Testis (tissue), 3 donors: ENCODE results near the gene TUBA3D. TPM values are rescaled to one million over a fixed set of nuclear protein-coding genes. Genes with fewer than 3 reads are reported as not detected.
"Not testable (repeated sequence)": the region's sequence is repeated elsewhere in the genome, so short reads cannot be mapped to it uniquely, and the experiment has no call there.

Experiments used
- DNase-seq: peaks from one replicate; pipeline ENCODE4 v3.0.0-alpha.2; 2019
- H3K27ac ChIP-seq, 2 donors: fragments of 200-600 bp; sonication (generic); one replicate each; pipeline ENCODE4 v1.5.1; 2019
- H3K27me3 ChIP-seq: fragments of 200-600 bp; sonication (generic); one replicate; pipeline ENCODE4 v1.5.1; 2019
- H3K36me3 ChIP-seq: fragments of 200-600 bp; sonication (generic); one replicate; pipeline ENCODE4 v1.5.1; 2017; ENCODE audit warnings: low read depth; ENCODE audit errors: missing control alignments
- H3K4me1 ChIP-seq: fragments of 200-600 bp; sonication (generic); one replicate; pipeline ENCODE4 v1.5.1; 2019
- H3K4me3 ChIP-seq, 2 donors: fragments of 200-600 bp; sonication (generic); one replicate each; pipeline ENCODE4 v1.5.1; 2017 to 2019
- H3K9me3 ChIP-seq: fragments of 200-600 bp; sonication (generic); one replicate; pipeline ENCODE4 v1.5.1; 2017
- POLR2A ChIP-seq: fragments of 450-650 bp; IDR thresholded peaks from one replicate; pipeline ENCODE4 v1.6.1; 2017; ENCODE audit warnings: antibody characterized with exemption, mild to moderate bottlenecking, moderate library complexity
- WGBS, 2 donors: methylation state at CpG; one replicate each; pipeline ENCODE4 v1.1.5; 2018; 5-methylcytosine and 5-hydroxymethylcytosine counted together
- intact Hi-C: fragments of 100-400 bp; cut with DNase I; formaldehyde crosslinking; loops from one replicate; pipeline ENCODE4 v1.15.1; 2023; ENCODE audit warnings: low total_unique reads
- polyA plus RNA-seq: library from polyadenylated mRNA; stranded (reverse); fragments of 350-450 nt; fragmentation: Illumina TruSeq; extraction: RNeasy Lipid Tissue Mini Kit (QIAGEN cat#74804); gene quantifications from one replicate; pipeline ENCODE4 v1.2.3, GENCODE V29; 2014; ENCODE audit warnings: low read depth, low replicate concordance; ENCODE audit not compliant: insufficient read depth
- total RNA-seq, 2 donors: library from RNA; depleted of rRNA; stranded (reverse); fragments of >200 nt; gene quantifications; one replicate each; pipeline ENCODE4 v1.2.3, GENCODE V29; 2016
- TF ChIP-seq, protein P1 (sequence below), 3 experiments: fragments of 450-650 bp in 2 of 3; fragments of 200-600 bp in 1 of 3; sonication (generic) in 1 of 3; IDR thresholded peaks; one replicate each; pipeline ENCODE4 v1.5.1; 2016 to 2019; ENCODE audit warnings: antibody characterized with exemption in 3 of 3, mild to moderate bottlenecking in 2 of 3, moderate library complexity in 1 of 3

Gene TUBA3D
- total and polyA plus RNA-seq, 3 donors from 2014 or later = 238 to 516 (median 270) TPM

DNA sequence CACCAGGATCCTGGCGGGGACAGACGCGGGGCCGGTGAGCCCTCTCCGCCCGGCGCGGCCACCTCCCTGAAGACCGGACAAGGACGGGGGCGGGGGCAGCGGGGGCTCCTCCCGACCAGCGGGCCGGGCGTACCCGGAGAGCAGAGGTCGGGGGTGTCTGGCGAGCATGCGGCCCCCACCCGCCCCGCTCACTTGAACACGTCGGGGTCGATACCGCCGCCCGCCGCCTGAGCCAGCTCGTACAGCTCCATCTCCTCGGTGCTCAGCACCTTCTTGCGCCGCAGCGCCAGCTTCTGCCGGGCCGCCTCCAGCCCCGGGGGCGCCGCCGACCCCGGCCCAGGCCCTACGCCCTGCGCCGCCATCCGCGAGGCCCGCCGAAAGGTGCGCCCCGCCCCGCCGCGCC lies 16.1 kb downstream of the TUBA3D start, which contains the start of gene MZT2A:
MZT2A (minus strand) TSS at position 383 of the 403 bp plus-strand sequence; CDS start at position 362, 21 bp downstream.
- peaks cover 14% of the 10 kb centered on the region for H3K4me1 ChIP-seq
- H3K9me3 ChIP-seq, H3K27me3 ChIP-seq, intact Hi-C loops, H3K36me3 ChIP-seq: not testable (repeated sequence)
- peak within 1 kb of the TSS; percentile 83 to 96 for H3K4me3 ChIP-seq
- DNase-seq = peak; percentile 36
- TF ChIP-seq, protein P1, sequence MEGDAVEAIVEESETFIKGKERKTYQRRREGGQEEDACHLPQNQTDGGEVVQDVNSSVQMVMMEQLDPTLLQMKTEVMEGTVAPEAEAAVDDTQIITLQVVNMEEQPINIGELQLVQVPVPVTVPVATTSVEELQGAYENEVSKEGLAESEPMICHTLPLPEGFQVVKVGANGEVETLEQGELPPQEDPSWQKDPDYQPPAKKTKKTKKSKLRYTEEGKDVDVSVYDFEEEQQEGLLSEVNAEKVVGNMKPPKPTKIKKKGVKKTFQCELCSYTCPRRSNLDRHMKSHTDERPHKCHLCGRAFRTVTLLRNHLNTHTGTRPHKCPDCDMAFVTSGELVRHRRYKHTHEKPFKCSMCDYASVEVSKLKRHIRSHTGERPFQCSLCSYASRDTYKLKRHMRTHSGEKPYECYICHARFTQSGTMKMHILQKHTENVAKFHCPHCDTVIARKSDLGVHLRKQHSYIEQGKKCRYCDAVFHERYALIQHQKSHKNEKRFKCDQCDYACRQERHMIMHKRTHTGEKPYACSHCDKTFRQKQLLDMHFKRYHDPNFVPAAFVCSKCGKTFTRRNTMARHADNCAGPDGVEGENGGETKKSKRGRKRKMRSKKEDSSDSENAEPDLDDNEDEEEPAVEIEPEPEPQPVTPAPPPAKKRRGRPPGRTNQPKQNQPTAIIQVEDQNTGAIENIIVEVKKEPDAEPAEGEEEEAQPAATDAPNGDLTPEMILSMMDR (IDR thresholded peaks at IDR 0.05) = peak in 1 of 3 experiments; percentile 59
- WGBS, 2 donors = 0% methylated on average over 23 of the region's 53 CpGs; no CpG with 5 or more reads in 1 of the 2 donors
- peak within 1 kb of the TSS; percentile 92 to 95 for H3K27ac ChIP-seq

DNA sequence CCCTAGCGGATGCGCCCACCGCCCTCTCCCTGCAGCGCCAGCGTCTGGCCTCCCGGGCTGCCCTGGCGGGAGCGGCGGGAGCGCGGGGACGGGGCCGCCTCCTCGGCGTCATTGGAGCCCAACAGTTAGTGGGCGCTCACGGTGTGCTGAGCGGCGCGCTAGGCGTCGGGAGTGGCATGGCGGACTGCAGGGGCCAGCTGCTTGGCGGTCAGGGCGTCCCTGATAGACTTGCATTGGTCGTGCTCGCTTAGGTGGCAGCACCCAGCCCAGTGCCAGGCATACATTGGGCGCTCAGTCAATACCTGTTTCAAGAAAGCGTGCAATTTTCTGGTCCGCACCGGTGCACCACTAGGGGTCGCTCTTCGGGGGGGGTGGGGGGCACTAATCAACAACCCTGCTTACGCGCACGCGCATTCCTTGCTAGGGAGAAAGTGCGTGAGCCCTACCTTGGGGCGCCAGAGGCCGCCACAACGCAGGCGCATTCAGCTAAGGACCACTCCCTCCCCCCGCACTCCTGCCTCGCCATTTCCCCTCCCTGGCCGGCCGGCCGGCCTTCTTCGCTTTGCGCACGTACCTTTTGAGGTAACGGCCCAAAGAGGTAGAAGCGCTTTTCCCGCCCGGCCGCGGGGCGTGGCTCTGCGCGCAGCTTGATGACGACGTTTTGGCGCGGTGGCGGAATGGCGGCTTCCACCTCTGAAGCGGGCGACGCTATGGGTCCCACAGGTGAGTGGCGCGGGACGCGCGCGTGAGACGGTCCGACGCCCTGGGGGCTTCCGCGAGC lies 16.7 kb downstream of the TUBA3D start:
- no peak for TF ChIP-seq POLR2A
- TF ChIP-seq, protein P1 (IDR thresholded peaks at IDR 0.05) = peak; percentile 67 to 86 (median 86)
- intact Hi-C loops = no loop called here
- peak overlapping the region; percentile 83 to 96 for H3K4me3 ChIP-seq
- 0% methylated on average over 67 of the region's 79 CpGs; no CpG with 5 or more reads in 1 of the 2 donors for WGBS, 2 donors
- no peaks in the 10 kb centered on the region for H3K9me3 ChIP-seq
- H3K27me3 ChIP-seq = no peaks in the 10 kb centered on the region
- DNase-seq = peak; percentile 95
- H3K27ac ChIP-seq = peak overlapping the region; percentile 92 to 95
- H3K4me1 ChIP-seq = peaks cover 14% of the 10 kb centered on the region
- no peaks in the 10 kb centered on the region for H3K36me3 ChIP-seq

DNA sequence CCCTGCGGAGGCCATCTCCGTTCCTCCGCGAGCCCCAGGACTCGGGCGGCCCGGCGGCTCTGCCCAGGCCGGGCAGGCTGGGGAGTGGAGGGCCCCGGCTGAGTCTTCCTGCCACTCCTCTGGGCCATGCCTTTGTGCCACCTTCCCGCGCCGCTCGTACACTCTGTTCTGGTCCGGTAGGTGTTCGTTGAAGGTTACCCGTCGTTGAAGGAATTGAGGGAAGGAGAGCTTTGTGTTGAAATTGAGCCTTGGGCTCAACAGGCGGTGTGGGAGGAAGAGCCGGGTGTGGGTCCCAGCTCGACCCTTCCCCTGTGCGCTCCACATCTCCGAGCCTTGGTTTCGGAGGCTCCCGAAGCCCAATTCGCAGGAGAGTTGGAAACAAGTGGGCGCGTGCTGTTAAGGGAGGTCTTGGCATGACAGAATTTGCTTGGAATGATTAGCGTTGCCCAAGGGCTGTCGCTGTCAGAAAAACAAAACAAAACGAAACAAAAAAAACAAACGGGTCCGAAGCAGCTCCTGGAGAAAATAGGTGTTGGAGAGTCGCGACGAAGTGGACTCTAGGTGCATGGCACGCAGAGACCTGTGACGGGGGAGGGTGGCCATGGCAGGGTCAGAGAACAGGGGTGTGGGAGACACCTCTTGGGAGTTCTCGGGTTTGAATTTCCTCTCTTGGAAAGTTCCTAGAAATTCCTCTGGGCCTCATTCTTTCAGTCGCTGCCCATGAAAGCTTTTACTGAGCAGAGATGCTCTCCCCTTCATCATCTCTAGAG lies 17.5 kb downstream of the TUBA3D start:
- Histone ChIP-seq H3K4me3 (peak overlapping the region; percentile 83 to 96), H3K4me1 (peaks cover 14% of the 10 kb centered on the region), H3K9me3 (no peaks in the 10 kb centered on the region), H3K36me3 (no peaks in the 10 kb centered on the region), H3K27ac (peak overlapping the region; percentile 92 to 95), H3K27me3 (no peaks in the 10 kb centered on the region)
- 0 to 1% methylated on average over 31 to 34 of the region's 40 CpGs for WGBS, 2 donors
- TF ChIP-seq POLR2A = no peak
- TF ChIP-seq, protein P1 (IDR thresholded peaks at IDR 0.05) = no peak
- no peak for DNase-seq
- intact Hi-C loops = no loop called here

DNA sequence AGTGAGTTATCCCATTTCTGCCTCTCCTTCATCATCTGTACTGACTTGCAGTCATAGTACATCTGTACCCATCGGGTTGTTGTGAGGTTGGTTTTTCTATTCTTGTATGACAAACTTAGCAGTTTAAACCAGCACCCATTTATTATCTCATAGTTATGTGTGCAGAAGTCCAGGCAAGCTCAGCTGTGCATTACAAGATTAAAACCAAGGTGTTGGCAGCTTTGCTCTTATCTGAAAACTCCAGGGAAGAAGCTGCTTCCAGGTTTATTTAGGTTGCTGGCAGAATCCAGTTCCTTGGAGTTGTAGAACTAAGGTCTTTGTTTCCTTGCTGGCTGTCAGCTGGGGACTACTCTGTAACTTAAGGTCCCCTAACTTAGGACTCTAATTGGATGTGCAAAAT lies 19.6 kb downstream of the TUBA3D start:
- H3K36me3 ChIP-seq, H3K9me3 ChIP-seq, H3K4me3 ChIP-seq, H3K27me3 ChIP-seq, H3K27ac ChIP-seq, DNase-seq, intact Hi-C loops: not testable (repeated sequence)
- H3K4me1 ChIP-seq = peaks cover 14% of the 10 kb centered on the region
- 76 to 87% methylated on average over 1 of the region's 1 CpG for WGBS, 2 donors

DNA sequence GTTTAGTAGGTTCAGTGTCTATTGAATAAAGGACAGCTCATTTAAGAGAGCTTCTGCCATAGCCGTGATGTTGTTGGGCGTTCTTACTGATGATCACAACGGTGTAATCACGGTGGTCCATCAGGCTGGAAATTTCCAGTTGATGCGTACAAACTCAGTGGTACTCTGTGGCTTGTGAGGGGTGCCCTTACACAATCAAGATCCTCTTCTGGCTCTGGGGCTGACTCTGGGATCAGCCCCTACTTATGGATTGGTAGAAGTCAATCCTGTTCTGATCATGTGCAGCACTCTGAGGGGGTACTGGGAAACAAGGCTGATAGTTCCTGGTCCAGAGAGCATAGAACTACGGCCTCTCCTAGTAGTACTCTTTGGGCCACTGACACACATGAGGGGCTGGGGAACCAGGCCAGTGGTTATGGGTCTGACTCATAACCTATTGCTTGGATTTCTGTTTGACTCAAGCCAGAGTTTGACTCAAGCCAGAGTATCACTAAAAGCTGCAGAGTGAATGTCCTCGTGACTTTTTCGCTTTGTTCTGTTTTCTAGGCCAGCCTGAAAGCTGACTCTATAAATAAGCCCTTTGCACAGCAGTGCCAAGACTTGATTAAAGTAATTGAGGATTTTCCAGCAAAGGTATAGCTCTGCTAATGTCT lies 22.5 kb downstream of the TUBA3D start:
- H3K4me3 ChIP-seq, H3K27ac ChIP-seq, H3K9me3 ChIP-seq, H3K27me3 ChIP-seq, DNase-seq, intact Hi-C loops, H3K36me3 ChIP-seq, H3K4me1 ChIP-seq: not testable (repeated sequence)
- WGBS, 2 donors = 77 to 91% methylated on average over 7 to 8 of the region's 8 CpGs

DNA sequence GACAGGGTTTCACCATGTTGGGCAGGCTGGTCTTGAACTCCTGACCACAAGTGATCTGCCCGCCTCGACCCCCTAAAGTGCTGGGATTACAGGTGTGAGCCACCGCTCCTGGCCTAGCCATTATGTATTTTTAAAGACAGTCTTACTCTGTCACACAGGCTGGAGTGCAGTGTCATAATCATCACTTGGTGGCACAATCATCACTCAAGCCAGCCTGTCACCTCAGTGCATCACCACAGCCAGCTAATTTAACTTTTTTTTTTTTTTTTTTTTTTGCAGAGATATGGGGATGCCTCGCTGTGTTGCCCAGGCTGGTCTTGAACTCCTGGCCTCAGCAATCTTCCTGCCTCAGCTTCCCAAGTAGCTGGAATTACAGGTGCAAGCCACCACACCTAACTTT lies 27.7 kb downstream of the TUBA3D start:
- H3K4me3 ChIP-seq, H3K27me3 ChIP-seq, H3K4me1 ChIP-seq, H3K36me3 ChIP-seq, intact Hi-C loops, DNase-seq, H3K27ac ChIP-seq, H3K9me3 ChIP-seq: not testable (repeated sequence)
- 94 to 100% methylated on average over 3 to 4 of the region's 4 CpGs for WGBS, 2 donors

DNA sequence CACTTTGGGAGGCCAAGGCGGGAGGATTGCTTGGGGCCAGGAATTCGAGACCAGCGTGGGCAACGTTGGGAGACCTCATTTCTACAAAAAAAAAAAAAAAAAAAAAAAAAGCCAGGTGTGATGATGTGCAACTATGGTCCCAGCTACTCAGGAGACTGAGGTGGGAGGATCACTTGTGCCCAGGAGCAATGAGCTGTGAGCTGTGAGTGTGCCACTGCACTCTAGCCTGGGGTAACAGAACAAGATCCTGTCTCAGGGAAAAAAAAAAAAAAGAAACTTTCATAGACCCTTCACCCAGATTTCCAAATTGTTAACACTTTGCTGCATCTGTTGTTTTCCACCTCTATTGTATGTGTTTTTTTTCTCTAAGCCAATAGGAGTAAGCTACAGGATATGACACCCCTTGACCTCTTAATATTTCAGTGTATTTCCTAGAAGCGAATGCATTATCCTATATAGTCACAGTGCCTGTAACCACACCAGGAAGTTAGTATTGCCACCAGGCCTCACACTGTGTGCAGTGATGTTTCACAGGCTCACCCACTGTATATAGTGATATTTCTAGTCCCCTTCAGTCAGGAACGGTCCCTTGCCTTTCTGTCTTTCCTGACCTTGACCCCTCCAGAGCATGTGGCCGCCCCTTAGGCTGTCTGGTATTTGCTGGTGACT lies 28.3 kb downstream of the TUBA3D start:
- WGBS, 2 donors = 84 to 90% methylated on average over 6 to 7 of the region's 7 CpGs
- H3K9me3 ChIP-seq, H3K4me1 ChIP-seq, H3K4me3 ChIP-seq, H3K36me3 ChIP-seq, H3K27ac ChIP-seq, H3K27me3 ChIP-seq, intact Hi-C loops, DNase-seq: not testable (repeated sequence)
